CD14-positive monocyte (primary cell): Measurements from ENCODE around the gene KIF26A. TPM values are rescaled to one million over a fixed set of nuclear protein-coding genes. Genes with fewer than 3 reads are reported as not detected.

ENCODE experiments used
- DNase-seq, 3 donors: peaks; one replicate each; pipeline ENCODE4 v3.0.0-alpha.2; 2011 to 2022
- H2AFZ ChIP-seq: 2 replicates; pipeline ENCODE4 v1.6.0; 2012; ENCODE audit warnings: mild to moderate bottlenecking, low read depth, low read length, inconsistent platforms; ENCODE audit not compliant: insufficient read depth, poor library complexity, severe bottlenecking
- H3K27ac ChIP-seq, 2 donors: 1 replicate in 1 of 2; 2 replicates in 1 of 2; pipeline ENCODE4 v1.5.1; 2012 to 2013; ENCODE audit warnings: low read length in 2 of 2, control low read depth in 1 of 2, inconsistent platforms in 1 of 2, low read depth in 1 of 2, mild to moderate bottlenecking in 1 of 2
- H3K27me3 ChIP-seq, 2 donors: one replicate each; pipeline versions ENCODE4 v1.6.0 to v1.6.1; 2011 to 2013; ENCODE audit warnings: low read length in 2 of 2; ENCODE audit not compliant: control insufficient read depth in 2 of 2, insufficient read depth in 2 of 2
- H3K36me3 ChIP-seq, 2 donors: replicated peaks in 1 of 2; 1 replicate in 1 of 2; 2 replicates in 1 of 2; pipeline versions ENCODE4 v1.5.1 to v1.6.1; 2012 to 2013; ENCODE audit warnings: low read length in 2 of 2, control low read depth in 1 of 2, inconsistent platforms in 1 of 2, mild to moderate bottlenecking in 1 of 2; ENCODE audit not compliant: insufficient read depth in 2 of 2, control insufficient read depth in 1 of 2
- H3K4me1 ChIP-seq, 2 donors: 1 replicate in 1 of 2; 2 replicates in 1 of 2; pipeline versions ENCODE4 v1.5.1 to v1.6.1; 2012 to 2013; ENCODE audit warnings: low read length in 2 of 2, control low read depth in 1 of 2, inconsistent platforms in 1 of 2, mild to moderate bottlenecking in 1 of 2, moderate library complexity in 1 of 2; ENCODE audit not compliant: insufficient read depth in 2 of 2, control insufficient read depth in 1 of 2
- H3K4me2 ChIP-seq: replicated peaks from 2 replicates; pipeline ENCODE3; 2012; ENCODE audit warnings: low read length, moderate library complexity, mild to moderate bottlenecking; ENCODE audit not compliant: poor library complexity, severe bottlenecking; ENCODE audit errors: extremely low read depth
- H3K4me3 ChIP-seq, 3 experiments: fragments of 200-600 bp in 1 of 3; sonication (generic) in 1 of 3; replicated peaks in 1 of 3; 1 replicate in 2 of 3; 2 replicates in 1 of 3; pipeline ENCODE4 v1.5.1; 2011 to 2013; ENCODE audit warnings: low read length in 3 of 3, mild to moderate bottlenecking in 3 of 3, control low read depth in 2 of 3, low read depth in 2 of 3, inconsistent platforms in 1 of 3, moderate library complexity in 1 of 3
- H3K79me2 ChIP-seq: 2 replicates; pipeline ENCODE4 v1.6.0; 2012; ENCODE audit warnings: mild to moderate bottlenecking, control low read depth, inconsistent platforms, low read length, moderate library complexity; ENCODE audit not compliant: insufficient read depth
- H3K9ac ChIP-seq: 2 replicates; pipeline ENCODE4 v1.6.0; 2017; ENCODE audit warnings: low read length, mild to moderate bottlenecking; ENCODE audit not compliant: insufficient read depth, poor library complexity, severe bottlenecking
- H3K9me3 ChIP-seq, 2 donors: replicated peaks in 1 of 2; 1 replicate in 1 of 2; 2 replicates in 1 of 2; pipeline versions ENCODE4 v1.5.1 to v1.6.1; 2012 to 2013; ENCODE audit warnings: low read length in 2 of 2, control low read depth in 1 of 2; ENCODE audit not compliant: control insufficient read depth in 1 of 2, insufficient read depth in 1 of 2
- H4K20me1 ChIP-seq: 2 replicates; pipeline ENCODE4 v1.6.0; 2012; ENCODE audit warnings: mild to moderate bottlenecking, low read length, control low read depth, moderate library complexity; ENCODE audit not compliant: insufficient read depth
- H3K27ac Mint-ChIP-seq, 7 donors: one replicate each; pipeline ENCODE4 v1.8.0; 2020; ENCODE audit warnings: mild to moderate bottlenecking in 7 of 7, mixed read lengths in 7 of 7, moderate library complexity in 6 of 7, inconsistent platforms in 2 of 7
- H3K27me3 Mint-ChIP-seq, 3 donors: one replicate each; pipeline ENCODE4 v1.8.0; 2021 to 2022; ENCODE audit warnings: low read depth in 3 of 3, mild to moderate bottlenecking in 3 of 3, mixed read lengths in 3 of 3, moderate library complexity in 3 of 3, inconsistent platforms in 1 of 3
- H3K36me3 Mint-ChIP-seq, 2 donors: one replicate each; pipeline ENCODE4 v1.8.0; 2020; ENCODE audit warnings: mixed read lengths in 2 of 2, inconsistent platforms in 1 of 2, mild to moderate bottlenecking in 1 of 2
- H3K4me1 Mint-ChIP-seq: one replicate; pipeline ENCODE4 v1.8.0; 2020; ENCODE audit warnings: mild to moderate bottlenecking, mixed read lengths
- H3K4me3 Mint-ChIP-seq, 2 donors: one replicate each; pipeline ENCODE4 v1.8.0; 2020; ENCODE audit warnings: mild to moderate bottlenecking in 2 of 2, mixed read lengths in 2 of 2, moderate library complexity in 1 of 2
- H3K9me3 Mint-ChIP-seq, 7 donors: one replicate each; pipeline ENCODE4 v1.8.0; 2020 to 2022; ENCODE audit warnings: mixed read lengths in 7 of 7, mild to moderate bottlenecking in 6 of 7, moderate library complexity in 6 of 7, inconsistent platforms in 2 of 7
- CTCF ChIP-seq: fragments of 200-600 bp; IDR thresholded peaks from one replicate; pipeline ENCODE4 v1.8.0; 2022; ENCODE audit warnings: antibody characterized with exemption, mild to moderate bottlenecking
- WGBS: methylation state at CpG from one replicate; pipeline ENCODE4 v1.1.5; 2013; ENCODE audit warnings: missing lambda C conversion rate; ENCODE audit not compliant: insufficient coverage; 5-methylcytosine and 5-hydroxymethylcytosine counted together
- intact Hi-C, 2 donors: fragments of 100-400 bp; cut with micrococcal nuclease; formaldehyde crosslinking; loops; one replicate each; pipeline versions ENCODE4 v1.15.0 to v1.15.1; 2023
- polyA plus RNA-seq, 3 donors: library from polyadenylated mRNA; depleted of rRNA in 1 of 3; unstranded in 2 of 3; stranded (reverse) in 1 of 3; fragments of 300-500 nt in 2 of 3; fragments of >200 nt in 1 of 3; fragmentation: Illumina TruSeq in 2 of 3; gene quantifications; 1 replicate in 2 of 3; 2 replicates in 1 of 3; pipeline ENCODE4 v1.2.3, GENCODE V29; 2012 to 2021

KIF26A gene
- polyA plus RNA-seq, 3 donors, result not detected

GRCh38 chr14:104201063-104201462, 62.7 kb downstream of the KIF26A start:
- TF ChIP-seq CTCF, result no peak
- intact Hi-C loops, result no loop called here
- H3K9ac ChIP-seq, result no peak overlapping the region
- no peak overlapping the region for H3K4me2 ChIP-seq
- H3K36me3 ChIP-seq, result no peaks in the 10 kb centered on the region
- Mint-ChIP-seq H3K27me3 (peaks cover 2 to 5% (median 3%) of the 10 kb centered on the region in 3 donors), H3K9me3 (peaks cover 0 to under 1% (median 0%) of the 10 kb centered on the region in 7 donors), H3K27ac (no peak overlapping the region), H3K36me3 (no peaks in the 10 kb centered on the region), H3K4me3 (no peak overlapping the region), H3K4me1 (peaks cover 7% of the 10 kb centered on the region)
- no peak overlapping the region for H3K4me3 ChIP-seq
- 94% methylated on average over 12 of the region's 13 CpGs for WGBS
- H3K9me3 ChIP-seq, result no peaks in the 10 kb centered on the region
- H2AFZ ChIP-seq, result no peak overlapping the region
- no peak for DNase-seq
- H3K27me3 ChIP-seq, result no peaks in the 10 kb centered on the region
- H3K79me2 ChIP-seq, result no peaks in the 10 kb centered on the region
- H3K4me1 ChIP-seq, result peaks cover 0 to 4% of the 10 kb centered on the region in 2 donors
- H4K20me1 ChIP-seq, result no peaks in the 10 kb centered on the region
- no peak overlapping the region for H3K27ac ChIP-seq

- no peaks in the 10 kb centered on the region for H3K9me3 Mint-ChIP-seq
- H3K4me1 ChIP-seq, result peaks cover 0 to 4% of the 10 kb centered on the region in 2 donors
- no peak for DNase-seq
- WGBS, result 97% methylated on average over 9 of the region's 9 CpGs
- peaks cover 2 to 6% (median 3%) of the 10 kb centered on the region in 3 donors for H3K27me3 Mint-ChIP-seq
- peaks cover 3% of the 10 kb centered on the region for H3K4me1 Mint-ChIP-seq
- H3K36me3 Mint-ChIP-seq, result no peaks in the 10 kb centered on the region
- H3K27me3 ChIP-seq, result no peaks in the 10 kb centered on the region
- no peak overlapping the region for H3K4me3 ChIP-seq
- no peaks in the 10 kb centered on the region for H3K36me3 ChIP-seq
- no peak overlapping the region for H3K27ac ChIP-seq
- intact Hi-C loops, result no loop called here
- H4K20me1 ChIP-seq, result no peaks in the 10 kb centered on the region
- no peaks in the 10 kb centered on the region for H3K79me2 ChIP-seq
- H3K9ac ChIP-seq, result no peak overlapping the region
- H3K9me3 ChIP-seq, result no peaks in the 10 kb centered on the region
- H2AFZ ChIP-seq, result no peak overlapping the region
- TF ChIP-seq CTCF, result no peak
- no peak overlapping the region for H3K4me2 ChIP-seq
- H3K4me3 Mint-ChIP-seq, result no peak overlapping the region
- no peak overlapping the region for H3K27ac Mint-ChIP-seq
Measured at GRCh38 chr14:104201496-104201895, 63.1 kb downstream of the KIF26A start.
